WERI-Rb-1 (cell line): ENCODE measurements around the gene SIRT2.

Source experiments
- DNase-seq: peaks from one replicate; pipeline ENCODE4 v3.0.0-alpha.2; 2020
- H3K27ac ChIP-seq: fragments of 250-450 bp; sonication (Bioruptor Pico); 2 replicates; pipeline ENCODE4 v1.5.1; 2020; ENCODE audit warnings: mild to moderate bottlenecking, moderate library complexity
- H3K27me3 ChIP-seq: fragments of 250-450 bp; sonication (Bioruptor Pico); 2 replicates; pipeline ENCODE4 v1.5.1; 2021; ENCODE audit warnings: mild to moderate bottlenecking, low read depth, moderate library complexity; ENCODE audit not compliant: insufficient read depth, severe bottlenecking
- H3K36me3 ChIP-seq: fragments of 250-450 bp; sonication (Bioruptor Pico); 2 replicates; pipeline ENCODE4 v1.5.1; 2020; ENCODE audit warnings: mild to moderate bottlenecking, moderate library complexity
- H3K4me3 ChIP-seq: 2 replicates; pipeline ENCODE4 v1.5.1; 2011; ENCODE audit warnings: low read depth, mild to moderate bottlenecking, control low read depth, low read length
- H3K9me3 ChIP-seq: fragments of 250-450 bp; sonication (Bioruptor Pico); 2 replicates; pipeline ENCODE4 v1.5.1; 2021; ENCODE audit warnings: mild to moderate bottlenecking, moderate library complexity; ENCODE audit not compliant: severe bottlenecking
- TF ChIP-seq, protein P1 (sequence below): IDR thresholded peaks from 2 replicates; pipeline ENCODE4 v1.5.1; 2011; ENCODE audit warnings: low read depth, mild to moderate bottlenecking, control low read depth, inconsistent platforms, low read length

The SIRT2 gene

DNA sequence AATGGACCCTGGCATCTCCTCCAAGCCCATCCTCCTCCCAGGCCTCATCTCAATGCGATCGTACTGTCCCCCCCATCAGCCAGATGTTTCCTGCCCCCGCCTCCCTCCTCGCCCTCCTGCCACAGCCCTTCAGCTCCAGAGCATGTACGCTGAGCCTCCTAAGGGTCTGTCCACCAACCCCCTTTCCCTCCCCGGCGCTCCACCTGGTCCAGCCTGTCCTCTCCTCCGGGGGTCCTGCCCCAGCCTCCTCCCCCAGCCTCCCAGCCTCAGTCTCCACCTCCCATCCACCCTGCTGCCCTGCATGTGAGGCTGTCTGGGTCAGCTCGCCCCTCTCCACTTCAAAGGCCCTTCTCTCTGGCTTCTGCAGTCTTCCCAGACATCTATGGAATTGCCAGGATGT, 4.5 kb downstream of the SIRT2 start:
- no peaks in the 10 kb centered on the region for H3K27me3 ChIP-seq
- H3K36me3 ChIP-seq: no peaks in the 10 kb centered on the region
- H3K9me3 ChIP-seq: no peaks in the 10 kb centered on the region
- DNase-seq: no peak
- TF ChIP-seq, protein P1, sequence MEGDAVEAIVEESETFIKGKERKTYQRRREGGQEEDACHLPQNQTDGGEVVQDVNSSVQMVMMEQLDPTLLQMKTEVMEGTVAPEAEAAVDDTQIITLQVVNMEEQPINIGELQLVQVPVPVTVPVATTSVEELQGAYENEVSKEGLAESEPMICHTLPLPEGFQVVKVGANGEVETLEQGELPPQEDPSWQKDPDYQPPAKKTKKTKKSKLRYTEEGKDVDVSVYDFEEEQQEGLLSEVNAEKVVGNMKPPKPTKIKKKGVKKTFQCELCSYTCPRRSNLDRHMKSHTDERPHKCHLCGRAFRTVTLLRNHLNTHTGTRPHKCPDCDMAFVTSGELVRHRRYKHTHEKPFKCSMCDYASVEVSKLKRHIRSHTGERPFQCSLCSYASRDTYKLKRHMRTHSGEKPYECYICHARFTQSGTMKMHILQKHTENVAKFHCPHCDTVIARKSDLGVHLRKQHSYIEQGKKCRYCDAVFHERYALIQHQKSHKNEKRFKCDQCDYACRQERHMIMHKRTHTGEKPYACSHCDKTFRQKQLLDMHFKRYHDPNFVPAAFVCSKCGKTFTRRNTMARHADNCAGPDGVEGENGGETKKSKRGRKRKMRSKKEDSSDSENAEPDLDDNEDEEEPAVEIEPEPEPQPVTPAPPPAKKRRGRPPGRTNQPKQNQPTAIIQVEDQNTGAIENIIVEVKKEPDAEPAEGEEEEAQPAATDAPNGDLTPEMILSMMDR: no peak
- no peak overlapping the region for H3K4me3 ChIP-seq
- H3K27ac ChIP-seq: no peak overlapping the region

DNA sequence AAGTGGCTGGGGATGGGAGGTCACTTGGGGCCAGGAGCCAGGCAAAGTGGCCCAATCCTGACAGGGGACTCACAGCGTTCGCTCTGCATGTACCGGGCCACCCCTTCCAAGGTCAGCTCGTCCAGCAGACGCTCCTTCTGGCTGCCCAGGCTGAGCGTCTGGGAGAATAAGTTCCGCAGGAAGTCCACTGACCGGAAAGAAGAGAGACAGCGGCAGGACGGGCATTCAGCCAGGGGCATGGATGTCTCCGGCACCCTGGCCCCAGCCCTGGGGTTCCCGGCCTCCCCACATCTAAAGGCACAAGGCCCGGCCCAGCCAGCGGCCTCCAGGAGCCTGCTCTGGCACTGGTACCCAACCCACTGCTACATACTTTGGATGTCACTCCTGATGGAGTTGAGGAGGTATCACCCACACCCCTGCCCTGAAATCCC, 6.1 kb downstream of the SIRT2 start:
- H3K27ac ChIP-seq: peak overlapping the region; percentile 29
- H3K9me3 ChIP-seq: no peaks in the 10 kb centered on the region
- no peaks in the 10 kb centered on the region for H3K27me3 ChIP-seq
- TF ChIP-seq, protein P1: no peak
- peak; percentile 42 for DNase-seq
- H3K36me3 ChIP-seq: peaks cover 3% of the 10 kb centered on the region; the same call in 1 of the 2 replicates
- H3K4me3 ChIP-seq: no peak overlapping the region

DNA sequence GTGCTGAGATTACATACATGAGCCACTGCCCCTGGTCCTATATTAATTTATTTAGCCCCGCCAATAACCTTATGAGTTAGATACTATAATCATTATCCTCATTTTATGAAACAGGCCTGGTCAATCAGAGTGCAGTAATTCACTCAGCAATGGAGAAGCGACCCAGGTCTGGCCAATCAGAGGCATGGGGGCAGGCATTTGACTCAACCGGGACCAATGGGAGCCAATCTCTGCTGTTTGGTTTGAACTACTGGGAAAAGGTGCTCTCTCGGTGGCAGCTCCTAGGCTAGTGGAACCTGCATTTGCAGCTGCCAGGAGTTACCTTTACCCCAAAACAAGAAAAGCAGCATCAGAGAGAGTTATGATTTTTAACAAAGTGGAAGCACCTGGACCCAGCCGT, 6.6 kb downstream of the SIRT2 start:
- H3K36me3 ChIP-seq: peaks cover 3% of the 10 kb centered on the region; the same call in 1 of the 2 replicates
- TF ChIP-seq, protein P1: no peak
- no peaks in the 10 kb centered on the region for H3K9me3 ChIP-seq
- H3K27ac ChIP-seq: peak overlapping the region; percentile 29
- peak; percentile 25 for DNase-seq
- no peak overlapping the region for H3K4me3 ChIP-seq
- no peaks in the 10 kb centered on the region for H3K27me3 ChIP-seq

DNA sequence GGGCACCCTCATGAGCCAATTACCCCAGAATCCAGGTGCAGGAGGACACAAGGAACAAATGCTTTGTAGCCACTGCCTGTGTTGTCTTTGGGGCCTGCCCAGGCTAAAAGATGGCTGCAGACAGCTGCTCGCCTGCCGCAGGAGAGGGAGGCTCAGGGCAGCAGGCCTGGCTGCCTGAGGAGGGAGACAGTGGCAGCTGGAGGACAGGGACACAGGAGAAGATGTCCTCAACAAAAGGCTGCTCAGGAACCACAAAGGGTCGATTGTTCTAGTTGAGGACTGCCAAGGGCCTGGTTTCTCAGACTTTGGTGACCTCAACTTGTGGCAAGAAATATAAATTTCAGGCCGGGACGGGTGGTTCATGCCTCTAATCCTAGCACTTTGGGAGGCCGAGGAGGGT, 7.6 kb downstream of the SIRT2 start:
- H3K36me3 ChIP-seq: peaks cover 3% of the 10 kb centered on the region; the same call in 1 of the 2 replicates
- H3K9me3 ChIP-seq: no peaks in the 10 kb centered on the region
- H3K27me3 ChIP-seq: no peaks in the 10 kb centered on the region
- TF ChIP-seq, protein P1: no peak
- H3K27ac ChIP-seq: no peak overlapping the region
- no peak for DNase-seq
- H3K4me3 ChIP-seq: no peak overlapping the region

DNA sequence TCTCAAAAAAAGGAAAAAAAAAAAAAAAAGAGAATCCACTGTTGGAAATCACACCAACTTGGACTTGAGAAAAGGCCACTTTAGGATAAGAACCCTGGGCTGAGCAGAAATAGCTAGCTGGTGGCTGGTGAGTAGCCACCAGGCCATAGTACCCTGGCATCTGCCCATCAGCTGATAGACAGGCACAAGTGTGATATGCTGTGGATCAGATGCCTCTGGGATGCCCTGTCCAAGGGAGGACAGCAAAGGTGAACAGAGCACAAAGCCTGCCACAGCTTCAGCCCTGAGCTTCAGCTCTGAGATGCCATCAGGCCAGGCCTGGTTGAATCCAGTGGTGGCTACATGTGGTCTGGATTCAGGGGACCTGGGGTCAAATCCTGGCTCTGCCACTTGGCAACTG, 8.7 kb downstream of the SIRT2 start:
- H3K36me3 ChIP-seq: peaks cover 3% of the 10 kb centered on the region; the same call in 1 of the 2 replicates
- TF ChIP-seq, protein P1: no peak
- H3K27me3 ChIP-seq: no peaks in the 10 kb centered on the region
- no peak overlapping the region for H3K4me3 ChIP-seq
- H3K27ac ChIP-seq: no peak overlapping the region
- no peaks in the 10 kb centered on the region for H3K9me3 ChIP-seq
- DNase-seq: no peak

DNA sequence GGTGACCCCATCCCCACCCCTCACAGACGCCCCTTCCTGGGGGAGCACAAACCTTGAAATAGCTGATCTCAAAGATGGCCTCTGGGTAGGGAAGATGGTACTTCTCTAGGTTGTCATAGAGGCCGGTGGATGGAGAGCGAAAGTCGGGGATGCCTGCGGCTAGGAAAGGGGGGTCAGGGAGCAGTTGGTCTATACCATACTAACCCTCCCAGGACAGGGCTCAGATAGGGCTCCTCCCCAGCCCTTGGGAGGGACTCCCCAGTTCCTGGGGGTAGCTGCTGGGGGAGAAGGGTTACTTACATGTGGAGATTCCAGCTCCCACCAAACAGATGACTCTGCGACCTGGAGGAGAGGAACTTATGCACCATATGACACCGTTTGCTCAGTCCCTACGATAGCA, 9.6 kb downstream of the SIRT2 start:
- TF ChIP-seq, protein P1: no peak

More for the DNA sequence above, 9.6 kb downstream of the SIRT2 start:
- H3K4me3 ChIP-seq: no peak overlapping the region
- no peaks in the 10 kb centered on the region for H3K27me3 ChIP-seq
- H3K36me3 ChIP-seq: peaks cover 3% of the 10 kb centered on the region; the same call in 1 of the 2 replicates
- no peaks in the 10 kb centered on the region for H3K9me3 ChIP-seq
- no peak for DNase-seq
- no peak overlapping the region for H3K27ac ChIP-seq
